OCI-LY1 (cell line): ENCODE measurements around the gene DMRTB1.

Experiments
- H2AFZ ChIP-seq: fragments of 200-600 bp; sonication (generic), shearing (Covaris generic); 2 replicates; pipeline ENCODE4 v1.6.0; 2014; ENCODE audit warnings: antibody characterized with exemption, mild to moderate bottlenecking, low read length
- H3F3A ChIP-seq: fragments of 200-600 bp; sonication (generic), shearing (Covaris generic); 2 replicates; pipeline ENCODE4 v1.6.0; 2014; ENCODE audit warnings: mild to moderate bottlenecking, antibody characterized with exemption, low read length, moderate library complexity; ENCODE audit not compliant: insufficient read depth
- H3K27ac ChIP-seq: fragments of 200-600 bp; sonication (generic); 2 replicates; pipeline ENCODE4 v1.5.1; 2014; ENCODE audit warnings: low read length, mixed run types, mild to moderate bottlenecking, low read depth; ENCODE audit not compliant: poor library complexity, severe bottlenecking
- H3K27me3 ChIP-seq: fragments of 200-600 bp; sonication (generic); 2 replicates; pipeline ENCODE4 v1.6.0; 2014; ENCODE audit warnings: antibody characterized with exemption, mild to moderate bottlenecking, low read length, moderate library complexity; ENCODE audit not compliant: insufficient read depth
- H3K36me3 ChIP-seq: fragments of 200-600 bp; sonication (generic); 2 replicates; pipeline ENCODE4 v1.6.1; 2014; ENCODE audit warnings: mild to moderate bottlenecking, antibody characterized with exemption, low read length, moderate library complexity, mixed read lengths; ENCODE audit not compliant: insufficient read depth
- H3K4me1 ChIP-seq: fragments of 200-600 bp; sonication (generic); 2 replicates; pipeline ENCODE4 v1.5.1; 2014; ENCODE audit warnings: mild to moderate bottlenecking, low read length, moderate library complexity; ENCODE audit not compliant: insufficient read depth, severe bottlenecking
- H3K4me2 ChIP-seq: fragments of 200-600 bp; sonication (generic), shearing (Covaris generic); 2 replicates; pipeline ENCODE4 v1.6.1; 2014; ENCODE audit warnings: low read length
- H3K4me3 ChIP-seq: fragments of 200-600 bp; sonication (generic); 2 replicates; pipeline ENCODE4 v1.5.1; 2014; ENCODE audit warnings: low read length, low read depth, mild to moderate bottlenecking, mixed read lengths; ENCODE audit not compliant: poor library complexity, severe bottlenecking
- H3K79me2 ChIP-seq: fragments of 200-600 bp; shearing (Covaris generic); 2 replicates; pipeline ENCODE4 v1.6.1; 2016; ENCODE audit warnings: mixed run types, low read length, mixed read lengths; ENCODE audit not compliant: insufficient read depth
- H3K9ac ChIP-seq: fragments of 200-600 bp; sonication (generic), shearing (Covaris generic); 2 replicates; pipeline ENCODE4 v1.6.1; 2014; ENCODE audit warnings: mild to moderate bottlenecking, low read length, mixed read lengths
- H3K9me2 ChIP-seq: fragments of 200-600 bp; sonication (generic), shearing (Covaris generic); 2 replicates; pipeline ENCODE4 v1.6.1; 2014; ENCODE audit warnings: low read depth, mild to moderate bottlenecking, low read length, mixed read lengths
- H3K9me3 ChIP-seq: fragments of 200-600 bp; shearing (Covaris generic); 2 replicates; pipeline ENCODE4 v1.6.1; 2014; ENCODE audit warnings: low read length, mixed read lengths
- H4K20me1 ChIP-seq: fragments of 200-600 bp; sonication (generic), shearing (Covaris generic); 2 replicates; pipeline ENCODE4 v1.6.0; 2016; ENCODE audit warnings: mild to moderate bottlenecking, low read length; ENCODE audit not compliant: insufficient read depth
- EZH2 ChIP-seq: fragments of 200-600 bp; sonication (generic), shearing (Covaris generic); IDR thresholded peaks from 2 replicates; pipeline ENCODE4 v1.8.0; 2017; ENCODE audit warnings: borderline replicate concordance, mixed run types, mild to moderate bottlenecking, antibody characterized with exemption, low read length, moderate library complexity, mixed read lengths
- TF ChIP-seq, protein P1 (sequence below): fragments of 200-600 bp; sonication (generic), shearing (Covaris generic); IDR thresholded peaks from 2 replicates; pipeline ENCODE4 v1.5.1; 2017; ENCODE audit warnings: mild to moderate bottlenecking, antibody characterized with exemption, low read length, moderate library complexity, mixed read lengths

DMRTB1 gene

GRCh38 chr1:53490351-53490750 is 31.2 kb downstream of the DMRTB1 start:
- no peaks in the 10 kb centered on the region for H3K9me3 ChIP-seq
- no peaks in the 10 kb centered on the region for H3K27me3 ChIP-seq
- H3K9ac ChIP-seq, result no peak overlapping the region
- H3F3A ChIP-seq, result no peaks in the 10 kb centered on the region
- H2AFZ ChIP-seq, result no peak overlapping the region
- no peaks in the 10 kb centered on the region for H3K4me1 ChIP-seq
- TF ChIP-seq, protein P1, sequence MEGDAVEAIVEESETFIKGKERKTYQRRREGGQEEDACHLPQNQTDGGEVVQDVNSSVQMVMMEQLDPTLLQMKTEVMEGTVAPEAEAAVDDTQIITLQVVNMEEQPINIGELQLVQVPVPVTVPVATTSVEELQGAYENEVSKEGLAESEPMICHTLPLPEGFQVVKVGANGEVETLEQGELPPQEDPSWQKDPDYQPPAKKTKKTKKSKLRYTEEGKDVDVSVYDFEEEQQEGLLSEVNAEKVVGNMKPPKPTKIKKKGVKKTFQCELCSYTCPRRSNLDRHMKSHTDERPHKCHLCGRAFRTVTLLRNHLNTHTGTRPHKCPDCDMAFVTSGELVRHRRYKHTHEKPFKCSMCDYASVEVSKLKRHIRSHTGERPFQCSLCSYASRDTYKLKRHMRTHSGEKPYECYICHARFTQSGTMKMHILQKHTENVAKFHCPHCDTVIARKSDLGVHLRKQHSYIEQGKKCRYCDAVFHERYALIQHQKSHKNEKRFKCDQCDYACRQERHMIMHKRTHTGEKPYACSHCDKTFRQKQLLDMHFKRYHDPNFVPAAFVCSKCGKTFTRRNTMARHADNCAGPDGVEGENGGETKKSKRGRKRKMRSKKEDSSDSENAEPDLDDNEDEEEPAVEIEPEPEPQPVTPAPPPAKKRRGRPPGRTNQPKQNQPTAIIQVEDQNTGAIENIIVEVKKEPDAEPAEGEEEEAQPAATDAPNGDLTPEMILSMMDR, result no peak
- TF ChIP-seq EZH2, result no peak
- H3K4me2 ChIP-seq, result no peak overlapping the region
- no peaks in the 10 kb centered on the region for H3K36me3 ChIP-seq
- no peaks in the 10 kb centered on the region for H3K9me2 ChIP-seq
- no peaks in the 10 kb centered on the region for H3K79me2 ChIP-seq
- H3K4me3 ChIP-seq, result no peak overlapping the region
- no peaks in the 10 kb centered on the region for H4K20me1 ChIP-seq
- no peak overlapping the region for H3K27ac ChIP-seq

GRCh38 chr1:53495633-53496345 is 36.6 kb downstream of the DMRTB1 start:
- H3K27me3 ChIP-seq, result no peaks in the 10 kb centered on the region
- no peaks in the 10 kb centered on the region for H4K20me1 ChIP-seq
- H3F3A ChIP-seq, result no peaks in the 10 kb centered on the region
- no peaks in the 10 kb centered on the region for H3K79me2 ChIP-seq
- no peaks in the 10 kb centered on the region for H3K9me3 ChIP-seq
- no peak overlapping the region for H3K9ac ChIP-seq
- no peaks in the 10 kb centered on the region for H3K36me3 ChIP-seq
- no peak overlapping the region for H2AFZ ChIP-seq
- H3K4me1 ChIP-seq, result no peaks in the 10 kb centered on the region
- H3K27ac ChIP-seq, result no peak overlapping the region
- no peaks in the 10 kb centered on the region for H3K9me2 ChIP-seq
- TF ChIP-seq EZH2, result no peak
- TF ChIP-seq, protein P1, result no peak
- H3K4me3 ChIP-seq, result no peak overlapping the region
- no peak overlapping the region for H3K4me2 ChIP-seq

- H2AFZ ChIP-seq, result no peak overlapping the region
- no peaks in the 10 kb centered on the region for H3K9me2 ChIP-seq
- no peaks in the 10 kb centered on the region for H3F3A ChIP-seq
- no peaks in the 10 kb centered on the region for H3K4me1 ChIP-seq
- no peak for TF ChIP-seq EZH2
- TF ChIP-seq, protein P1, result no peak
- H3K9me3 ChIP-seq, result no peaks in the 10 kb centered on the region
- H3K4me2 ChIP-seq, result no peak overlapping the region
- H3K27ac ChIP-seq, result no peak overlapping the region
- no peak overlapping the region for H3K9ac ChIP-seq
- H3K79me2 ChIP-seq, result no peaks in the 10 kb centered on the region
- H3K36me3 ChIP-seq, result no peaks in the 10 kb centered on the region
- no peaks in the 10 kb centered on the region for H3K27me3 ChIP-seq
- no peaks in the 10 kb centered on the region for H4K20me1 ChIP-seq
- no peak overlapping the region for H3K4me3 ChIP-seq
Observed at GRCh38 chr1:53498555-53499131, 39.4 kb downstream of the DMRTB1 start.
